Mucosa of rectum (tissue), 2 donors: ENCODE data around the gene MS4A10.

Experiments
- H3K27ac ChIP-seq, 2 donors: one replicate each; pipeline ENCODE4 v1.7.0; 2013; ENCODE audit warnings: inconsistent platforms in 2 of 2, low read depth in 2 of 2, low read length in 2 of 2
- H3K27me3 ChIP-seq, 2 donors: one replicate each; pipeline ENCODE4 v1.7.0; 2013; ENCODE audit warnings: low read length in 2 of 2; ENCODE audit not compliant: control insufficient read depth in 2 of 2, insufficient read depth in 2 of 2
- H3K36me3 ChIP-seq, 2 donors: one replicate each; pipeline ENCODE4 v1.7.0; 2013; ENCODE audit warnings: low read length in 2 of 2; ENCODE audit not compliant: control insufficient read depth in 2 of 2, insufficient read depth in 2 of 2
- H3K4me1 ChIP-seq, 2 donors: one replicate each; pipeline ENCODE4 v1.7.0; 2013; ENCODE audit warnings: low read length in 2 of 2, mild to moderate bottlenecking in 1 of 2; ENCODE audit not compliant: control insufficient read depth in 2 of 2, insufficient read depth in 2 of 2
- H3K4me3 ChIP-seq, 2 donors: one replicate each; pipeline ENCODE4 v1.7.0; 2013; ENCODE audit warnings: low read length in 2 of 2
- H3K9ac ChIP-seq, 2 donors: one replicate each; pipeline ENCODE4 v1.7.0; 2013; ENCODE audit warnings: low read length in 2 of 2, low read depth in 1 of 2, mild to moderate bottlenecking in 1 of 2
- H3K9me3 ChIP-seq, 2 donors: one replicate each; pipeline ENCODE4 v1.7.0; 2013; ENCODE audit warnings: low read length in 2 of 2; ENCODE audit not compliant: control insufficient read depth in 2 of 2
- donor health status: healthy.
- donor health status: Normal muscosa, but diverticular disease.

Gene MS4A10

GRCh38 chr11:60783911-60784310 lies 1.2 kb upstream of the MS4A10 start:
- H3K4me1 ChIP-seq, result peaks cover 11 to 17% of the 10 kb centered on the region in 2 donors

GRCh38 chr11:60785806-60786361 lies 751 bp downstream of the MS4A10 start:
- no peaks in the 10 kb centered on the region for H3K36me3 ChIP-seq
- H3K4me3 ChIP-seq, result no peak overlapping the region
- no peaks in the 10 kb centered on the region for H3K27me3 ChIP-seq
- no peaks in the 10 kb centered on the region for H3K9me3 ChIP-seq
- H3K9ac ChIP-seq, result no peak overlapping the region
- H3K4me1 ChIP-seq, result peaks cover 11 to 17% of the 10 kb centered on the region in 2 donors
- H3K27ac ChIP-seq, result no peak overlapping the region

More at GRCh38 chr11:60783911-60784310, 1.2 kb upstream of the MS4A10 start:
- H3K27me3 ChIP-seq, result no peaks in the 10 kb centered on the region
- H3K9ac ChIP-seq, result no peak overlapping the region
- no peak overlapping the region for H3K27ac ChIP-seq
- H3K36me3 ChIP-seq, result no peaks in the 10 kb centered on the region
- no peaks in the 10 kb centered on the region for H3K9me3 ChIP-seq
- H3K4me3 ChIP-seq, result no peak overlapping the region

GRCh38 chr11:60786811-60787567 lies 1.9 kb downstream of the MS4A10 start:
- no peak overlapping the region for H3K9ac ChIP-seq
- no peak overlapping the region for H3K4me3 ChIP-seq
- H3K9me3 ChIP-seq, result no peaks in the 10 kb centered on the region
- H3K4me1 ChIP-seq, result peaks cover 11 to 17% of the 10 kb centered on the region in 2 donors
- H3K27me3 ChIP-seq, result no peaks in the 10 kb centered on the region
- H3K36me3 ChIP-seq, result no peaks in the 10 kb centered on the region
- no peak overlapping the region for H3K27ac ChIP-seq

GRCh38 chr11:60788401-60789125 lies 3.4 kb downstream of the MS4A10 start:
- Histone ChIP-seq H3K9ac (no peak overlapping the region), H3K4me1 (peaks cover 11 to 17% of the 10 kb centered on the region in 2 donors), H3K27me3 (no peaks in the 10 kb centered on the region), H3K27ac (no peak overlapping the region), H3K36me3 (no peaks in the 10 kb centered on the region), H3K9me3 (no peaks in the 10 kb centered on the region), H3K4me3 (no peak overlapping the region)

- no peaks in the 10 kb centered on the region for H3K36me3 ChIP-seq
- H3K4me3 ChIP-seq, result no peak overlapping the region
Observed at GRCh38 chr11:60790726-60791125, 5.6 kb downstream of the MS4A10 start.

GRCh38 chr11:60791153-60791933 lies 6.2 kb downstream of the MS4A10 start:
- Histone ChIP-seq H3K4me3 (no peak overlapping the region), H3K9me3 (no peaks in the 10 kb centered on the region), H3K36me3 (no peaks in the 10 kb centered on the region), H3K27ac (no peak overlapping the region), H3K4me1 (peaks cover 4 to 7% of the 10 kb centered on the region in 2 donors), H3K27me3 (no peaks in the 10 kb centered on the region), H3K9ac (no peak overlapping the region)

More at GRCh38 chr11:60790726-60791125, 5.6 kb downstream of the MS4A10 start:
- Histone ChIP-seq H3K27ac (no peak overlapping the region), H3K4me1 (peaks cover 5 to 11% of the 10 kb centered on the region in 2 donors), H3K9ac (no peak overlapping the region), H3K27me3 (no peaks in the 10 kb centered on the region), H3K9me3 (no peaks in the 10 kb centered on the region)

GRCh38 chr11:60792521-60792920 lies 7.4 kb downstream of the MS4A10 start:
- Histone ChIP-seq H3K27me3 (no peaks in the 10 kb centered on the region), H3K9ac (no peak overlapping the region), H3K36me3 (no peaks in the 10 kb centered on the region), H3K4me1 (no peaks in the 10 kb centered on the region), H3K27ac (no peak overlapping the region), H3K9me3 (no peaks in the 10 kb centered on the region), H3K4me3 (no peak overlapping the region)

- Histone ChIP-seq H3K9ac (no peak overlapping the region), H3K4me1 (no peaks in the 10 kb centered on the region), H3K4me3 (no peak overlapping the region), H3K27ac (no peak overlapping the region), H3K9me3 (no peaks in the 10 kb centered on the region), H3K36me3 (no peaks in the 10 kb centered on the region), H3K27me3 (peaks cover 0 to 4% of the 10 kb centered on the region in 2 donors)
Observed at GRCh38 chr11:60795291-60795690, 10.2 kb downstream of the MS4A10 start.

- Histone ChIP-seq H3K27me3 (peaks cover 0 to 4% of the 10 kb centered on the region in 2 donors), H3K36me3 (no peaks in the 10 kb centered on the region), H3K4me3 (no peak overlapping the region), H3K4me1 (no peaks in the 10 kb centered on the region), H3K9ac (no peak overlapping the region), H3K9me3 (no peaks in the 10 kb centered on the region), H3K27ac (no peak overlapping the region)
Observed at GRCh38 chr11:60797846-60798630, 12.9 kb downstream of the MS4A10 start.
